Measurements from ENCODE around the gene POC5. TPM values are rescaled to one million over a fixed set of nuclear protein-coding genes. Genes with fewer than 3 reads are reported as not detected.

The POC5 gene
- total RNA-seq, 1 donor from 2014 or later, result 19.5 TPM

DNA sequence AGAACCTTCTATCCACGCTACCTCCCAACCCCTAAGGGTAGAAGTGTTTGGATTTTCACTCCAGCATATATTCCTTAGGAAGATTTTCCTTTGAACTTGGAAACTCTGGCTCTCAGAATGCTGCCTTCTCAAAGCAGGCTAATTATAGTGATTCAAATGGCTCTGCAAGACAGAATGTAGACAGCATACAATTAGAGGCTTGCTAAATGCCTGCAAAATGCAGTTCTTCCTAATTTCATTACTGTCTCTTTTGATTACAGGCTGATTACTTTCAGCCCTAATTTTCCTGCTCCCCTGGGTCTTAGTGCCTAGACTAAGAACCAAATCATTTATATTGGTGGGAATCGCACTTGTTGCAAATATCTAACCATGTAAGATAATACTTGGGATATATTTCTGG lies 55.2 kb downstream of the POC5 start:
- intact Hi-C loops (cut with micrococcal nuclease), result no loop called here

DNA sequence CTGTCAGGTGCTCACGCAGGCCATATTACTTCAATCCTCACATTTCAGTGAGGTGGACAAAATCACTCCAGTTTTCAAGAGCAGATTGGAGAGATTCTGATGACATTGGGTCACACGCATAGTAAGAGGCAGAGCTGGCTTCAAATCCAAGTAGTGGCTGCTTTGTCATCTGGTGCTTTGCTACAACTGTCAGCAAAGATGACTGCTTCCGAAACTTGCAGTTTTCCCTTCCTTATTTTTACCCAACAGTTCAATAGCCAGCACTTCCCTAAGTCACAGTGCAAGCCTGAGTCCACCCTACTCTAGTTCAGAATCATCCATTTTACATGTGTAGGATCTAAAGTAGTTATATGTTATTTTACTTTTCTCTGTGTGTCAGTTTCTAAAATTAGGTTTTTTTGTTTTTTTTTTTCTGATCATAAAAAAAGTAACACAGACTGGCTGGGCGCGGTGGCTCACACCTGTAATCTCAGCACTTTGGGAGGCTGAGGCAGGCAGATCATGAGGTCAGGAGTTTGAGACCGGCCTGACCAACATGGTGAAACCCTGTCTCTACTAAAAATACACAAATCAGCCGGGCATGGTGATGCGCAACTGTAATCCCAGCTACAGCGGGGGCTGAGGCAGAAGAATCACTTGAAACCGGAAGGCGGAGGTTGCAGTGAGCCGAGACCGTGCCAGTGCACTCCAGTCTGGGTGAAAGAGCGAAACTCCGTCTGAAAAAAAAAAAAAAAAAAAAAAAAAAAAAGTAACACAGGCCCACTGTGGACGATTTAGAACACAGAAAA lies 56.4 kb downstream of the POC5 start:
- intact Hi-C loops (cut with micrococcal nuclease), result no loop called here

DNA sequence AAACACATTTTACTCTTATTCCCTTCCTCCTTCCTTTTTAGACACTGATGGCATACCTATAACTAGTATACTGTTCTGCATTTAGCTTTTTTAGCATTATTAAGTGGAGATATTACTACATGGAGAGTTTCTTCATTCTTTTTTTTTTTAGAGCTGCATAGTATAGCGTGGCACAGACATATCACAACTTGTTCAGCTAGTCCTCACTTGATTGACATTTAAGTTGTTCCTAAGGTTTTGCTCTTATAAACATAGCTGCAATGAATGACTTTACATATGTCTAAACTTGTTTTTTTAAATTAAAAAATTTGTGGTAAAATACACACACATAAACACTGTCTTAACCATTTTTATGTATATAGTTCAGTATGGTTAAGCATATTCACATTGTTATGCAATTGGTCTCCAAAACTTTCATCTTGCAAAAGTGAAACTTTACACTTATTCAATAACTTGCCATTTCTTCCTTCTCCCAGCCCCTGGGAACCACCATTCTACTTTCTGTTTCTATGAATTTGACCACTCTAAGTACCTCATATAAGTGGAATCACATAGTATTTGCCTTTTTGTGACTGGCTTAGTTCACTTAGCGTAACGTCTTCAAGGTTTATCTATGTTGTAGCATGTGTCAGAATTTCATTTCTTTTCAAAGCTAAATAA lies 57.3 kb downstream of the POC5 start:
- intact Hi-C loops (cut with micrococcal nuclease), result no loop called here

DNA sequence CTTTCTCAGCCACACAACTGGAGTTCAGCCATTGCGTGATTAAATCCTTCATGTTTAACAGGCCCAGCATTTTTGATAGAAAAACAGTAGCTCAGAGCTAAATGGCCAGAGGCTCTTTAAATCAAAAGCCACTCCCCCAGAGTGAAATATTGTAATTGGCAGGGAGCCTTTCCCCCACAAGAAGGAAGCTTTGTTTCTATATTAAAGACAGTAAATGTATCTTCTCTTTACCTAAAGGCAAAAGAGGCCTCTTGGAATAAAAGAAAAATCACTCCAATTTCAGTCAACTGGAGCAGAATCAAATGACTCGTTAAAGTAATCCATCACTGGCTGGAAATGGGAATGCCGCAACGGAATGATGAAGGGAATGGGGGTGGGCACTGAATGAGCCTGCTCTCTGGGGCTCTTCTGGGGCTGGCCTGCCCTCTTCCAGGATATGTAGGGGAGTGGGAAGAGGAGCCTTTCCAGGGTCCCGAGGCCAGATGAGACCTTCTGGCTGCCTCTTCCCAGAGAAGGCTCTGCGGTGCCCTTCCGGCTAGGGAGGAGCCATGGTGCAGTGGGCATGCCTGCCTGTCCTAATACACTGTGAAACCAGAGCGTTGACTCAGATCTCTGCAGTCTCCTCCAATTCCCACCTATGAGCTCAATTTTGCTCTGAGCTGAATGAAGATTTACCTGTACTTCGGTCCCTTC lies 60.8 kb downstream of the POC5 start:
- intact Hi-C loops (cut with micrococcal nuclease), result no loop called here

DNA sequence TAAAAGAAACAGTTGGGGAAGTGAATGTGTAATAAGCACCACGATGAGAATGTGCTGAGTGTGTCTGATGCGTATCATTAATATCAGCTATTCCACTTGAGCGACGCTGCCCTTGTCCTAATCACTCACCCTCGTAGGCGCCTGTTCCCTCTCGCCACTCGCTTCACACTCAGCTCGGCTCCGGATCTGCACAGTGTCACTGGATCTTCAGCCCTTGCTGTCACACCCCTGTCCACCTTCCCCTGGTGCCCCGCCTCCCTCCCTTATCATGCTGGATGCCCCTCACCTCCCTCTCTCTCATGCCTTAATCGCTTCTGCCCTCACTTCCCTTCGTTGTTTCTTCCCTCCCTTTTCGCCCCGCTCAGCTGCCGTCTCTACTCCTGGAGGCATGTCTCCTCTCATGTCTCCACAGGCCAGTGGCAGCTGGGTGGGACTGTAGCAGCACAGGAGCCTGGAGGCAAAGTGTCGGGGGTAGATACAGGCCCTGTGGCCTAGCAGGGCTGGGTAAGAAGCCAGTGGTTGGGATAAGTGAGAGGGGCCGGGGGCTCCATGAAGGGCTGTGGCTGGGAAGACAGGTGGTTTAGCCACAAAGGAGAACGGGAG lies 62.4 kb downstream of the POC5 start:
- intact Hi-C loops (cut with micrococcal nuclease), result no loop called here

DNA sequence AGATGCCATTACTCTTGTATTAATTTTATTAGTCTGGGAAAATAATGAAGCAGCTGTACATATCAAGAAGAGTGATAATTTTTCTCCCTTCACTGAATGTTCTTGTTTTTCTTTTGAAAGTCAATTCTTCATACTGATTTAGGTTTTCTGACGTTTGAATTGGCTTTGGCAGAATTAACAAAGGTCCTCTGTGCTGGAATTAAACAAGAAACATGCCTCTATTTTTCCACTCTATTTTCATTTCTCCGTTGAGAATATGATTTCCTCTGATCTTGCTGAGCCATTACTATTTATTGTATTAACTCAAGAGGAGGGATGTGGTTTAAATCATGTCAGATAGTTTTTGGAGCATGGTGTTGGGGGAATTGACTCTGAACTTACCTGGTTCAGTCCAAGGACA lies 63.7 kb downstream of the POC5 start:
- intact Hi-C loops (cut with micrococcal nuclease), result no loop called here

DNA sequence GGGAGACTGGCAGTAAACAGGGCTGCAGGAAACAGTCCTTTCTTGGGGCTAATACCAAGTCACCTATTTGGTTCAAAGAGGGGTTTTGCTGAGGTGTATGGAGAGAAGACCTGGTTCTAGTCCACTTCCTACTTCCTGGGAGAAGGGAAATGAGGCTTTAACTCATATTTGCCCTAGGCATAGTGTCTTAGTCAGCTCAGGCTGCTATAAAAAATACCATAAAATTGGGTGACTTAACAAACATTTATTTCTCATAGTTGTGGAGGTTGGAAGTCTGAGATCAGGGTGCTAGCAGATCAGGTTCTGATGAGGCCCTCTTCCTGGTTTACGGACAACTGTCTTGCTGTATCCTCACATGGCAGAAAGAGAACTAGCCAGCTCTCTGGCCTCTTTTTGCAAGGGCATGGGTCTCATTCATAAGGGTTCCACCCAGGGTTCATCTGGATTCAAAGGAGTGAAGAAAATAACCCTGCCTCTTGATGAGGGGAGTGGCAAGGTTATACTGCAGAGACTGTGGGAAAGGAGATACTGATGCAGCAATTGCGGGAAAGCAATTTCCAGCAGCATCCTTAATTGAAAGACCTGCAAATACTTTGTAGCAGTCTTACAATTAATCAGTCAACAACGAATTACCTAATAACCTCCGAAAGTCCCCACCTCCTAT lies 65.5 kb downstream of the POC5 start:
- intact Hi-C loops (cut with micrococcal nuclease), result no loop called here

DNA sequence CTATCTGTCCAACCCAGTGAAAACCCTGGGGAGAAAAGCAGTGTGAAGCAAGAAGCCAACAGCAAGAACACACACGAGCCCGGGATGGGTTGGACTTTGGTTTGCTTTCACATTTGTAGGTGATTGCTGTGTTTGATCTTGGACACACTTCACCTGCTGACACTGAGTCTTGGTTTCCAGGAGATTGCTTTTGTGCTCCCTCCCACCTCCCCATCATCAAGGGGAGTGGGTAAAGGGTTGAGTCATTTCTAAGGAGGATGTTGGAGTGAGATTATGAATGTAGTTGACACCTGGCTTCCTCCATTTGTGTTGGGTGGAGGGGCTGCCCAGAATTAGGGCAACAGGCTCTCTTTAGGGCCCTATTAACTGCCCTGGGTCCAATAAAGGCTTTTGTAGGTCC lies 68.5 kb downstream of the POC5 start:
- intact Hi-C loops (cut with micrococcal nuclease), result no loop called here

DNA sequence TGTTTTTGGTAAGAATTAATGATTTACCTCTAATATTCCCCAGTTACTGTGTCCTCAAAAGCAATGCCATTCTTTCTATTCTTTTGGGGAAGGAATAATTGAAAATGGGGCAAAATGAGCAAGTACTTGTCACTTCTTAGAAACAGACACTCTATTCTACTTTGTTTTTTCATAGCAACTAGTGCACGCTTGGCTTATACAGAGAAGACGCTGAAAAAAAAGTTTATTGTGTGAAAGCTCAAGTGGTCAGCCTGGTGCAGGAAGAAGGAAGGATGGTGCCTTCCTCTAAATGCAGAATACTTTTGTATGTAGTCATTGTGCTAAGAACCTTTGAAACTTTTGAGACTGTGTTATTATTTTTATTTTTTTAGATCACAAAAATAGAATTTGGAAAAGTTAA lies 76.4 kb downstream of the POC5 start:
- intact Hi-C loops (cut with micrococcal nuclease), result no loop called here

DNA sequence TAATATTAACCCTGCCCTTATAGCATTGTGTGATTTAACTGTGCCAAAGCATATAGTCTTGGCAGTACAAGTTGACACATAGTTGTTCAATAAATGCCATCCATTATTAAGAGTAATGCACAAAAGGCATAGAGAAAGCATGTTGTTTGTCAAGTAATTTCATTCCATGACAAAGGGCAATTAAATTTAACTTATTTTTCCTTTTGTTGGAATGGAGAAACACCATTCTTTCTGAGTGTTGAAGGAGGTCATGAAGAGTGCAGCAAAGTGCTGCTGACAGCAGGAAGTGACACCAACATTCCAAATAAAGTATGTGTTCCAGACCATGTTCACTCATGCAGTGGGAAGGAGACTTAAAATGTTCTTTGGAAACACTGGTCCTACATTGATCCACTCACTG lies 76.8 kb downstream of the POC5 start:
- intact Hi-C loops (cut with micrococcal nuclease), result no loop called here

DNA sequence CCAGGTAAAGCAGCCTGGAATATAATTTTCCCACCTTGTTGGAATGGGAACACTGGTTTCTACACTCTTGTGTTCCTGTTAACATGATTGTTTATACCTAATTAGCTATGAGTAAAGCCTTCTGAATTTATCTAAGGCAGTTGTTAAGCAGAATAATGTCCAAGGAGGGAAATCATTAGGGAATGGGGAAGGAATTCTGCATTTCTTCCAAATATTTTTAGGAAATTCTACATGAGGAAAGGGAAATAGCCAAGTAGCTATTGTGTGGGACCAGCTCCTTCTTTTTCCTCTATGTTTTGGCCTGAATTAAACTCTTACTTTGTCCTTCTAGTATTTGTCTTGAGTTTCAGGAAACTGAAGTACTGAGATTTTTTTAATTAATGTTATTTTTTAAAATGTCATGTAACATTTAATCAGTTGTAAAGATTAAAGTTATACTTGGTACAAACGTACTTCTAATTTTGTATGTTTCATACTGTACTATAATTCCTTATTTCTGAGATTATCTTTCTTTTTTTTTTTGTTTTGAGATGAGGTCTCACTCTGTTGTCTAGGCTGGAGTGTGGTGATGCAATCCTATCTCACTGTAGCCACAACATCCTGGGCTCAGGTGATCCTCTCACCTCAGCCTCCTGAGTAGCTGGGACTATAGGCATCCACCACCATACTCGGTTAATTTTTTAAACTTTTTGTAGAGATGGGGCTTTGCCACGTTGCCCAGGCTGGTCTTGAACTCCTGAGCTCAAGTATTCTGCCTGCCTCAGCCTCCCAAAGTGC lies 77.5 kb downstream of the POC5 start:
- intact Hi-C loops (cut with micrococcal nuclease), result no loop called here

DNA sequence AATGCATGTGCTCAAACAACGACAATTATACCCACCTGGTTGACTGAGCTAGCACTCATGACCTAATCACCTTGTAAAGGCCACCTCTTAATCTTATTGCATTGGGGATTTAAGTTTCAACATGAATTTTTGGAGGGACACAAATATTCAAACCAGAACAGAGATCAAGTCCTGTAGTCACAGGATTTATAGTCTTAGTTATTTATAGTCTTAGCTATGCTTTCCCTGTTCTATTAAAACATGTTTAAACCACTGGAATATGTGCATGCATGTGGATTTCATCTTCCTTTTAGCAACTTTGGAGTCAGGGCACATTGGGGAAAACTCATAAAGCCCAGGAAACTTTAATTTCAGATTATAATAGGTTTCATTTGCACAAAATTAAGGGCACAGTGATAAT lies 79.3 kb downstream of the POC5 start:
- intact Hi-C loops (cut with micrococcal nuclease), result no loop called here

DNA sequence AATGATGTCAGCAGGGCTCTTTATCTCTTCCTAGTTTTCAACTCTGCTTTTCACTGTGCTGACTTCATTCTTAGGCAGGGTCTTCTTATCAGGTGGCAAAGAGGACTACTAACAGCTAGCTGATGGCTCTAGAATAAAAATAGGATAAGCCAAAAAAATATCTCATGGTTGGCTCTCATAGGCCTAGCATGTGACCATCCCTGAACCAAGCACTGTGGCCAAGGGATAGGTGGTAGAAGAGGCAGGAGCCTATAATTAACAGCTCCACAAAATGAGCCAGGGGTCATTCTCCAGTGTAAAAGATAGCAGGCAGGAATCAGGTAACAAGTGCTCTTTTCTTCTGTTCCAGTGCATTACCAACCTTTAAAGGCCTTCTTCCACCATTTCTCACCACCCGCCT lies 84.9 kb downstream of the POC5 start:
- intact Hi-C loops (cut with micrococcal nuclease), result no loop called here

DNA sequence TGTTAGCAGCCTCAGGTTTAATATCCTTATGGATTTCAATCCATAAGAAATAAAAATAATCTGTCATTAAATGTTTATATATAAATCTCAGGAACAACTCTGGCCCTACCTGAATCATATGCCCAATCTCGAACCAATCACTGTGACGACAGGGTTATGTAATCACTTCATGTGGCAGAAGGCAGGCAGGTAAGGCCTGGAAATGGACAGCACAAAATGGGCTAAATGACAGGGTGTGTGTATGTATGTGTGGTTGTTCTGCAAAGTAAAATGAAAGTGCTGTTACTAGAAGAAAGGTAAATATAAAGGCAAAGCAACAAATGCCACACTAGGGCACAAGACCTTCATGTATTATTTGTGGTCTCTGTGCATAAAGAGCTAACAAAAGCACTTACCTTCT lies 86.4 kb downstream of the POC5 start:
- intact Hi-C loops (cut with micrococcal nuclease), result no loop called here

DNA sequence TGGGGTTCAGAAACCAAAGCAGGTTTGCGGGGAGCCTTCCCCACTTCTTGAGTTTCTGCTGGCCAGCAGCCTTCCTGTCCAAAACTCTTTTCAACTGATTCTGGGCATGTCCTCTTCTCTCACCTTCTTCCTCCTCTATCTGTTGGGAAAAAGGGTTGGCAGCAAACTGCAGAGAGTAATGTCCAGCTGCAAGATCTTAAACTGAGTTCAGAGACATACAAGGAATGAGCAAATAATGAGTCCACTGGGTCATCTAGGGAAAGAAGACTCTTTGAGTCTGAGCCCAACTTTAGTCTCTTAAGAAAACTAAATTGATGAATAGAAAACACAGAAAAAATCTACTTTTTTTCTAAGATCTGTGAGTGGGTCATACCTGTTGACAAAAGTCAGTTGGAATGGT lies 89.4 kb downstream of the POC5 start:
- intact Hi-C loops (cut with micrococcal nuclease), result no loop called here

DNA sequence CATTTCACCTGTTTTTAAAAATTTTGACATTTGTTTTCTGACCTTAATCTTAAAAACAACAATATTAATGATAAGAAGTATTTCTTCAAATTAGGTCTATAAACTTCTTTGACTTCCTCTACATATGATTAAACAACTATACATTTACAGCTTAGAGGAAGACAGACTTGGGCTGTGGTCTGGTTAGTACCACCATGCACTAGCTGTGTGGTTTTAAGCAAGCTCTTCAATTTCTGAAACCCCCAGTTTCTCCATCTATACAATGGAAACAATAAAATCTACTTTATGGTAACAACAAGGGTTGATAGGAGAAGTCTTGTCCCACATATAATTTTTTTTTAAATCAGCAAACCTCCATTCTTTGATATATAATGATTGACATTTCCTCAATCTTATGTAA lies 90.3 kb downstream of the POC5 start:
- intact Hi-C loops (cut with micrococcal nuclease), result no loop called here

Other genes starting within 250 kb of the POC5 start
- gene CERT1, start 205.8 kb downstream of the POC5 start, total RNA-seq, result 34.2 and 34.3 TPM in 2 replicates
- 30.9 and 34.5 TPM in 2 replicates for gene POLK, start 205.5 kb downstream of the POC5 start, total RNA-seq
- gene ANKDD1B, start 106.0 kb downstream of the POC5 start, total RNA-seq, result 0.23 and 0.59 TPM in 2 replicates

Measured in T-helper 2 cell treated with Interferon-gamma antibody and Interleukin-4, amounts not matched to agents 100 ng/mL and 5 ng/mL, for 36 hours (primary cell).